Dermis blood vessel endothelial cell (primary cell): ENCODE measurements around the gene GALNT16. TPM values are rescaled to one million over a fixed set of nuclear protein-coding genes. Genes with fewer than 3 reads are reported as not detected.

ENCODE experiments used
- DNase-seq: peaks from one replicate; pipeline ENCODE4 v3.0.0; 2010
- total RNA-seq: library from RNA; depleted of rRNA; stranded (reverse); fragments of >200 nt; gene quantifications from 2 replicates; pipeline ENCODE4 v1.2.3, GENCODE V29; 2014

Gene GALNT16
- total RNA-seq, 1 donor from 2014 or later: 0.17 TPM

DNA sequence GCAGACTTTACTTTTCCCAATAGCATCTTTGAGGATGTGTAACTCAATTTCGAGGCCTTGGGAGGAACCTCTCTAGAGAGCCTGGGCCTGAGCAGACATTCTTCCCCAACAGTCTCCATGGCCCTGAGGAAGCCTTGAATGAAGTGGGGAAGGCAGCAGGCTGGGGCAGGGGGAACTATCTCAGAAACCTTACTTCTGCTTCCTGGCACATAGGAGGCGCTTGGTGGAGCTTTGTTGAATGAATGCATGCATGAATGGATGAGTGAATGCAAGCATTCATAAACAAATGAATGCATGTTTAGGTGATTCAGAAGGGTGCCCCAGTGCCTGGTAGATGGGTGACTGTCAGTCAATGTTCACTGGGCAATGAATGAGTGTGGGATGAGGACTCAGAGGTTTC is 58.3 kb downstream of the GALNT16 start:
- DNase-seq: no peak

DNA sequence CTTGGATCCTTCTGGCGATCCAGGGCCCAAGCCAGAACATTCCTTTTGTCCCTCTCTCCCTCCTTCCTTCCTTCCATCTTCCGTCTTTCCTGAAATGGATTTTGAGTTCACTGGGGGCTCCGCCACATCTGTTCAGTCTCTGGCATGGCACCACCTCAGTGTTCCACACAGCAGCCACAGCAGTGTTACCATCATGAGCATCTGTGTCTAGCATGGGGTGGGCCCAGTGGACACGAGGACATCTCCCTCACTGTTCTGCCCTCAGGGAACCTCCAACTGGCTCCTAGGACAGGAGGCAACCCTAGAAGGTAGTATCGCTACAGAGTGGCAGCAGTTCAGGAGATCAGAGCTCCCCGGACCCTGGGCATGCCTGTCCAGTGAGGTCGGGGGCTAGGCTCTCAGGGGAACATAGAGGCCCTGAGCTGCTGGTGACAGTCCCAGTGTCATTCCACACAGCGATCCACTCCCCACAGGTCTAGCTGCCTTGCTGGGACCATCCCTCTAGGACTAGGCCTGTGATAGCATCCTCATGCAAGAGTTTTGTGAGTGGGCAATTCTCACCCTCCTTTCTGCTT is 59.0 kb downstream of the GALNT16 start:
- DNase-seq: no peak

GRCh38 chr14:69319911-69320310 is 60.0 kb downstream of the GALNT16 start:
- no peak for DNase-seq

DNA sequence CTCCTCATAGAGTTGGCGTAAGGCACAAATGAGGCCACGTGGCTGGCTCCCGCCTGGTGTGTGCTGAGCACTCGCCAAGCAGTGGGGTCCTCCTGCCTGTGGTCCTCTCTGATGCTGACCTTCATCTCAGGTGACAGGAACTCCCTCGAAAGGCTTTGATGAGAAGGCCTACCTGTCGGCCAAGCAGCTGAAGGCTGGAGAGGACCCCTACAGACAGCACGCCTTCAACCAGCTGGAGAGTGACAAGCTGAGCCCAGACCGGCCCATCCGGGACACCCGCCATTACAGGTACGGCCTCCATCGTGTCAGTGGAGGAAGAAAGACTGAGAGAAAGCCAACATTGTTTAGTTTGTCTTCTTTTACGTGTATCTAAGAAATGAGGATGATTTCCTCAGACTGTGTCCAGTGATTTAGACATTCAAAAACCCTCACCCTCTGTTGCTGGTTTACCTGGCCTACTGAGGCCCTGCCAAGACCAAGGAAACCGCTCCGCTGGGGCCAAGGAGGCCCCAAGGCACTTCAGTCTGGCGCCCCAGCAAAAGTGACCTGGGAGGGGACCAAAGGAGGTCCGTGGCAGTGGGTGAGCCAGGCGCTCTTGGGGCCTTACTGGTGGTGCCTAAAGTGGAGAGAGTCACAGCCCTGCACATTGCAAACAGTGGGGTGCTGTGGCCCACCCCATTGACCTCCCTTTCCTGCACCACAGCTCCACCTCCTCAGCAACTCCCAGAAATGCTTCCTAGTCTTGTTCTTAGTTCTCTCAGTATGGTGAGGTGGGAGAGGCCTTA is 60.8 kb downstream of the GALNT16 start:
- no peak for DNase-seq

- DNase-seq: no peak
Measured at GRCh38 chr14:69321601-69322330, 61.8 kb downstream of the GALNT16 start.

GRCh38 chr14:69323266-69323998 is 63.5 kb downstream of the GALNT16 start:
- no peak for DNase-seq

GRCh38 chr14:69323999-69324282 is 64.0 kb downstream of the GALNT16 start:
- no peak for DNase-seq

DNA sequence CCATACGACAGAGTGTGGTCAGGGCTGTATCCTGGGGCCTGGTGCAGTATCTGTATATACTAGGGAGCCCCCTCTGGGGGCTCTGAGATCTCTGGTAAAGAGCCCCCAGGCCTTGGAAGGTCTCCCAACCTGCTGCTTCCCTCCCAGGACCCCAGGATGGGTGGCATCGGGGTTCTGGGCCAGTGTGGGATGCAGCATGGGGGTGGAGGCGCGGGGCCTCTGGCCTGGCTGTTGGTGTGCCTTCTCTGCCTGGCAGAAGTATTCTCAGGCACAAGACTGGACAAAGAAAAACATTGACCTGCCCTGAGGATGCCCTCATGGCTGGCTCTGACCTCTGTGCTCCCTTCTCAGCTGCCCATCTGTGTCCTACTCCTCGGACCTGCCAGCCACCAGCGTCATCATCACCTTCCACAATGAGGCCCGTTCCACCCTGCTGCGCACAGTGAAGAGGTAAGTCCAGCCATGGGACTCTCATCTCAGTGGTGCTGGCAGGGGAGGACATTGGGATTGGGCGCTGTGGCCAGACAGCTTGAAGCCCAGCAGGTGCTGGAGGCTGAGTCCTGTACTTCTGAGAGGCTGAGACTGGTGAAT is 64.5 kb downstream of the GALNT16 start:
- DNase-seq: no peak

DNA sequence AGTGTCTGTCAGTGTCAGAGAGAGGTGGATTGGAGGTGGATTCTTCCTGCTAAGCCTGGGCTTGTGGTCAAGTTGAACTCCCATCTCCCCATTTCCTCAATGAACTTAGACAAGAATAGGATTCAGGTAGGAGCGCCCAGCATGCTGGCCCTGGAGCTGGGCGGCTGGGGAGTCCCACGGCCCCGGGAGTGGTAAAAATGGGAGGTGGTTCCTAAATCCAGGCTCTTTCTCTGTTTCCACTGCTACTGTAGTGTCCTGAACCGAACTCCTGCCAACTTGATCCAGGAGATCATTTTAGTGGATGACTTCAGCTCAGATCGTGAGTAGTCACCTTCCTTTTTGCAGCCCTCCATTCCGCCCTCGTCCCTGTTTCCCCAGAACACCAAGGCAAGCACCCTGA is 65.1 kb downstream of the GALNT16 start:
- DNase-seq: no peak

DNA sequence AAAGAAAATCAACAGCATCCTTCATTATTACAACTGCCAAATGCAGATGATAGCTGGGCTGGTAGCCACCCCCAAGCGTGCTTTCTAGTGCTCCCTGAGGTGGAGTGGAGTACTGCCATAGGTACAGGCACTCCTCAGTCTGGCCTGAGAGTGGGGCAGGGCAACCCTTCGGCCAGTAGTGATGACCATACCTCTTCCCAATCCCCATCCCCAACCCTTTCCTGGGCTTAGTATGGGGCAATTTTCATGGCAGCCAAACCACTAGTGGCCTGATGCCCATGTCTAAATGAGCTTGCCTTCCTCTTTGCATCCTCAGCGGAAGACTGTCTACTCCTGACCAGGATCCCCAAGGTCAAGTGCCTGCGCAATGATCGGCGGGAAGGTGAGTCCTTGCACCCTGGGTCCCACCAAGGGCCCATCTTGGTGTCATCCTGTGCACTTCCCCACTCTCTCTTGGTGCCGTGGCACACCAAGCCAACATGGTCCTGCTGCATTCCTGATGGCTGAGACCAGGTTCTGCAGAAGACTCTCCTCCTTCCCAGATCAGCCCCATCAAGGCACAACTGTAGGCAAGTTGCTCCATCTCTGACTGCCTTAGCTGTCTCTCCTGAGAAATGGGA is 65.8 kb downstream of the GALNT16 start:
- no peak for DNase-seq

DNA sequence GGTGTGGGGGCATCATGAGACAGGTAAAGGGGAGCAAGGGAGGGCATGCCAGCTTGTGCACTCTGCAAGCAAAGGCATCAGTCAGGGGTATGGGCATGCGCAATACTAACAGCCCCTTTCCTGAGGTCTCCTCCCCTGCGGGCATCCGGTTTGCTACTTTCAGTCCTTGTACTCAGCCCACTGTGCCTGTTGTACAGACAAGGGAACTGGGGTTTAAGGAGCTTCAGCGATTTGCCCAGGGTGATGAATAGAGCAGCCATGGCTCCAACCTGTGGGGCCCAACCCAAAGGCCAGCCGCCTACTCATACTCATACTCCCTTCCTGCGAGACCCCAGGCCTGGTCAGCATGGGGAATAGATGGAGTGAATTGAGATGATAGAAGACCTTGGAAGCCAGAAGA is 66.7 kb downstream of the GALNT16 start:
- DNase-seq: no peak

- DNase-seq: no peak
Measured at GRCh38 chr14:69327507-69327906, 67.5 kb downstream of the GALNT16 start.

- DNase-seq: no peak
Measured at GRCh38 chr14:69328317-69328716, 68.4 kb downstream of the GALNT16 start.

- no peak for DNase-seq
Measured at GRCh38 chr14:69328765-69329164, 68.8 kb downstream of the GALNT16 start.

GRCh38 chr14:69331206-69331605 is 71.2 kb downstream of the GALNT16 start:
- DNase-seq: no peak

DNA sequence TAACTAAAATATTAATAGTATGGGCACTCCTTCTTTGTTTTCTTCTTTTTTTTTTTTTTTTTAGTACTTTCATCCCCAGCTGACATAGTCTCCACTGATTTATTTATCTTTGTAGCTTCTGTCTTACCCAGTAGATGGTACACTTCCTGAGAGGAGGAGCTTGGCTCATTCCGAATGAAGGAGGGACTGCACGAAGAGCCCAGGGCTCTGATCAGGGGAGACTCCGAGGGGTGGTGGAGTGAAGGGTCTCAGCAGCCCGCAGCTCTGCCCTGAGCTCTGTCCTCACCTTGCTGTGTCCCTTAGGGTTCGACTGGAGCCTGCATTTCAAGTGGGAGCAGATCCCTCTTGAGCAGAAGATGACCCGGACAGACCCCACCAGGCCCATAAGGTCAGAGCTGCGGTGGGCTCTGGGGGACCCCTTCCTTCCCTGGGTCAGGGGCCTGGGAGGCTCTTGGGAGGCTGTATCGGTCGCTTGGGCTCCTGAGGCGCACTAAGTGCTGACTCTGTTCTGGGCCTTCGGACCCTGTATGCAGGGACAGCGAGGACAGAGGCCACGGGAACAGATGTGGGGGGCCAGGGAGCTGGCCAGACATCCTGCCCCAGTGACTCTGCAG is 72.9 kb downstream of the GALNT16 start:
- DNase-seq: no peak

- no peak for DNase-seq
Measured at GRCh38 chr14:69333791-69334337, 73.9 kb downstream of the GALNT16 start.

DNA sequence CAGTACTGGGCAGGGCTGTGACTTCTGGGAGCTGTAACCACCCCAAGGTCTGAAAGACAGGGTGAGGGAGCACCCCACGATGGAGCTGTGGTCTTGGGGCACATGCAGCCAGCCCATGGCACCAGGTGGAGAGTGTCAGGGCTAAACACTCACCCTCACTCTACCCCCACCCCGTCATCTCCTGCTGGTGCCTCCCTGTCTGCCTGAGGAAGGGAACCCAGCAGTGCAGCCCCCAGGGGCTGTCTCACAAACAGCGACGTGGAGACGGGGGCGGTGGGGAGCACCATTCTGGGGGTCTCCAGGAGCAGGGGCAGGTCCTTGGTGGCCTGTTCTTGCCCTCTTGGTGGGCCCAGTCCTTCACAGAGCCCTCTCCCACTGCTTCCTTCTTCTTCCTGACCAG is 74.6 kb downstream of the GALNT16 start:
- no peak for DNase-seq

GRCh38 chr14:69335371-69335771 is 75.4 kb downstream of the GALNT16 start:
- no peak for DNase-seq

DNA sequence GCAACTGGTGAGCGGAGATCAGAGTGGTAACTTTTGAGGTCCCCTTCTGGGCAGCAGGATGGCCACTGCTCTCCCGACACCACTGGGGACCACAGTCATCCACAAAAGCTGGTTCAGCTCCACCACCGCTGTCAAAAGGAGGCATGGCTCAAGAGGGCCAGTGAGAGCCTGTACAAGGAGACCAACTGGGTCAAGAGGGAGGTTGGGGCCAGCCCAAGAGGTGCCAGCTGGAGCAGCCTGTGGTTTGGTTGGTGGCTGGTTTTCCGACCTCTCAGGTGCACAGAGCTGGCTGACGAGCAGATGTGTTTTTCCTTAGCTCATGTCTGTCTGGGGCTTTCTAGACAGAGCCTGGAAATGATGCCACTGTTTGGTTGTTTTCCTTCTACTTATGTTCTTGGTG is 78.0 kb downstream of the GALNT16 start:
- DNase-seq: no peak

GRCh38 chr14:69339426-69339825 is 79.5 kb downstream of the GALNT16 start:
- no peak for DNase-seq
